Heart right ventricle (tissue), 16 donors: ENCODE measurements around the gene PTGS1. TPM values are rescaled to one million over a fixed set of nuclear protein-coding genes. Genes with fewer than 3 reads are reported as not detected.
A peak's percentile ranks its signal among the peaks of the same experiment; 100 is the strongest.
"Not testable (repeated sequence)": the region's sequence is repeated elsewhere in the genome, so short reads cannot be mapped to it uniquely, and the experiment has no call there.

Source experiments
- ATAC-seq, 8 donors: fragments of 200-7000 bp; cut with Tn5 transposase; one replicate each; pipeline ENCODE4 v1.9.1; 2020; ENCODE audit warnings: mild to moderate bottlenecking in 8 of 8, moderate library complexity in 8 of 8, moderate number of reproducible peaks in 1 of 8
- DNase-seq, 2 donors: peaks; one replicate each; pipeline ENCODE4 v3.0.0-alpha.2; 2020
- H3K27ac ChIP-seq, 10 donors: fragments of 200-600 bp; sonication (generic) in 2 of 10; one replicate each; pipeline versions ENCODE4 v1.5.0 to v1.8.0; 2020 to 2022; ENCODE audit warnings: mild to moderate bottlenecking in 3 of 10
- H3K27me3 ChIP-seq, 7 donors: fragments of 200-600 bp; one replicate each; pipeline ENCODE4 v1.8.0; 2021 to 2022; ENCODE audit warnings: mild to moderate bottlenecking in 2 of 7
- H3K36me3 ChIP-seq, 9 donors: fragments of 200-600 bp; sonication (generic) in 1 of 9; one replicate each; pipeline versions ENCODE4 v1.5.0 to v1.8.0; 2020 to 2022; ENCODE audit warnings: mild to moderate bottlenecking in 2 of 9
- H3K4me1 ChIP-seq, 9 donors: fragments of 200-600 bp; sonication (generic) in 1 of 9; one replicate each; pipeline versions ENCODE4 v1.5.0 to v1.8.0; 2020 to 2022; ENCODE audit warnings: mild to moderate bottlenecking in 4 of 9
- H3K4me3 ChIP-seq, 10 donors: fragments of 200-600 bp; sonication (generic) in 2 of 10; one replicate each; pipeline versions ENCODE4 v1.5.0 to v1.8.0; 2020 to 2022; ENCODE audit warnings: mild to moderate bottlenecking in 7 of 10, moderate library complexity in 2 of 10
- H3K9me3 ChIP-seq, 11 donors: fragments of 200-600 bp in 10 of 11; sonication (generic) in 2 of 11; one replicate each; pipeline versions ENCODE4 v1.5.0 to v1.8.0; 2013 to 2022; ENCODE audit warnings: mild to moderate bottlenecking in 2 of 11, control low read depth in 1 of 11, moderate library complexity in 1 of 11
- CTCF ChIP-seq, 9 donors: fragments of 200-600 bp; sonication (generic) in 2 of 9; IDR thresholded peaks; one replicate each; pipeline versions ENCODE4 v1.5.0 to v1.8.0; 2021 to 2022; ENCODE audit warnings: antibody characterized with exemption in 9 of 9, mild to moderate bottlenecking in 5 of 9, moderate library complexity in 1 of 9
- WGBS, 2 donors: extraction: QIAGEN DNeasy Blood & Tissue Kit; methylation state at CpG; one replicate each; pipeline ENCODE4 v1.1.7; 2013; ENCODE audit warnings: inconsistent platforms in 1 of 2; 5-methylcytosine and 5-hydroxymethylcytosine counted together
- intact Hi-C, 10 donors: fragments of 100-400 bp; cut with DNase I; formaldehyde crosslinking; loops; one replicate each; pipeline versions ENCODE4 v1.11.1 to v1.14.2; 2022
- polyA plus RNA-seq, 2 donors: library from polyadenylated mRNA; stranded (reverse); fragments of 200-250 nt; gene quantifications; one replicate each; pipeline ENCODE4 v1.2.3, GENCODE V29; 2013
- total RNA-seq, 10 donors: library from RNA; stranded (reverse); fragmentation: NEBNext Ultra II Directional in 3 of 10; extraction: Animal tissue kit (Norgen Biotek cat#: 25700) in 3 of 10; gene quantifications; one replicate each; pipeline versions ENCODE4 v1.2.1 to v1.2.4, GENCODE V29; 2021 to 2023
- donor health status: Arrhythmogenic right ventricular cardiomyopathy.
- donor health status: ischemic (EF 13 %, LVEDD 7.1; RV severe dilation, severe dysfunction).
- donor health status: healthy with polysubstance abuse.
- donor health status: DM: no; HTN: yes; CAD: no.
- donor health status: DM: no; HTN: no; CAD: no.
- donor health status: ischemic (EF 25% LVEDD 6.9; RV normal size, moderate dysfunction).
- donor health status: ischemic (EF 25% LVEDD 5.7; RV mildly dilated, moderate dysfunction).
- donor health status: healthy.
- donor health status: DM: yes; HTN: yes; CAD: no.
- donor health status: Ischemic cardiomyopathy.
- donor health status: ischemic (EF 35%, LVEDD 5.7; RV mildly dilated, moderate dysfunction).
- donor health status: nonischemic (EF 11% LVEDD 7.7; RV severe dilation, severe dysfunction).
- donor health status: DM: yes; HTN: yes; CAD: no.
- donor health status: PGD.
- donor health status: ischemic (EF 29% LVEDD 5.4; RV normal size, mild dysfunction).
- donor health status: nonischemic (EF 23%, LVEDD 6.1; RV moderate dilation, normal function).

Gene PTGS1
- total and polyA plus RNA-seq, 12 donors, result 0.95 to 15.6 (median 3.2) TPM

- H3K36me3 ChIP-seq, result no peaks in the 10 kb centered on the region
- DNase-seq (peak in 1 of 2 donors; percentile 31), ATAC-seq (peak in 5 of 8 donors; percentile 49 to 70 (median 69))
- H3K27ac ChIP-seq, result peak overlapping the region in 1 of 10 donors; percentile 41
- TF ChIP-seq CTCF (IDR thresholded peaks at IDR 0.05), result no peak
- peaks cover 0 to 11% (median 0%) of the 10 kb centered on the region in 9 donors for H3K4me1 ChIP-seq
- peaks cover 0 to 13% (median 4%) of the 10 kb centered on the region in 7 donors for H3K27me3 ChIP-seq
- 11 to 21% methylated on average over 3 of the region's 3 CpGs for whole genome bisulfite sequencing, 2 donors
- peaks cover 0 to 15% (median 0%) of the 10 kb centered on the region in 11 donors for H3K9me3 ChIP-seq
- no peak overlapping the region for H3K4me3 ChIP-seq
- intact Hi-C loops, result no loop called here
Measured at GRCh38 chr9:122402403-122402871, 31.6 kb downstream of the PTGS1 start.

GRCh38 chr9:122402874-122403273, 32.0 kb downstream of the PTGS1 start:
- Histone ChIP-seq H3K4me1 (peaks cover 0 to 11% (median 0%) of the 10 kb centered on the region in 9 donors), H3K27ac (peak overlapping the region in 1 of 10 donors; percentile 41), H3K27me3 (peaks cover 0 to 13% (median 4%) of the 10 kb centered on the region in 7 donors), H3K36me3 (no peaks in the 10 kb centered on the region), H3K4me3 (no peak overlapping the region), H3K9me3 (peaks cover 0 to 15% (median 0%) of the 10 kb centered on the region in 11 donors)
- intact Hi-C loops, result no loop called here
- 79% methylated on average over 3 of the region's 3 CpGs for WGBS, 2 donors
- no peak for TF ChIP-seq CTCF (IDR thresholded peaks at IDR 0.05)
- no peak for DNase-seq
- no peak for ATAC-seq

- H3K27me3 ChIP-seq, result peaks cover 0 to 13% (median 4%) of the 10 kb centered on the region in 7 donors
- no peak overlapping the region for H3K27ac ChIP-seq
- H3K9me3 ChIP-seq, result peaks cover 0 to 15% (median 0%) of the 10 kb centered on the region in 11 donors
- no peaks in the 10 kb centered on the region for H3K36me3 ChIP-seq
- TF ChIP-seq CTCF (IDR thresholded peaks at IDR 0.05), result no peak
- no peak overlapping the region for H3K4me3 ChIP-seq
- ATAC-seq (no peak), DNase-seq (no peak)
- 50 to 67% methylated on average over 6 of the region's 6 CpGs for WGBS, 2 donors
- peaks cover 0 to 11% (median 0%) of the 10 kb centered on the region in 9 donors for H3K4me1 ChIP-seq
- intact Hi-C loops, result no loop called here
Measured at GRCh38 chr9:122403381-122404000, 32.7 kb downstream of the PTGS1 start.

- DNase-seq, ATAC-seq, H3K27ac ChIP-seq, H3K36me3 ChIP-seq, intact Hi-C loops, H3K9me3 ChIP-seq: not testable (repeated sequence)
- Histone ChIP-seq H3K27me3 (peaks cover 0 to 13% (median 0%) of the 10 kb centered on the region in 7 donors), H3K4me3 (peak overlapping the region in 1 of 10 donors; percentile 46), H3K4me1 (peaks cover 0 to 11% (median 0%) of the 10 kb centered on the region in 9 donors)
- WGBS, 2 donors, result 88 to 89% methylated on average over 15 of the region's 15 CpGs
Measured at GRCh38 chr9:122405304-122406069, 34.7 kb downstream of the PTGS1 start.
